HG03439 (cell line): ENCODE results near the gene MT1M.
"Not testable (repeated sequence)": the region's sequence is repeated elsewhere in the genome, so short reads cannot be mapped to it uniquely, and the experiment has no call there.

Source experiments
- ATAC-seq: cut with Tn5 transposase; IDR thresholded peaks from one replicate; pipeline ENCODE4 v1.9.1; 2021; ENCODE audit warnings: mild to moderate bottlenecking, moderate library complexity; ENCODE audit not compliant: unreplicated experiment

MT1M gene

GRCh38 chr16:56632156-56632847 lies at the start of gene MT1M:
MT1M (plus strand) TSS chr16:56632659; CDS start chr16:56632732, 73 bp downstream.
- no peak for ATAC-seq

DNA sequence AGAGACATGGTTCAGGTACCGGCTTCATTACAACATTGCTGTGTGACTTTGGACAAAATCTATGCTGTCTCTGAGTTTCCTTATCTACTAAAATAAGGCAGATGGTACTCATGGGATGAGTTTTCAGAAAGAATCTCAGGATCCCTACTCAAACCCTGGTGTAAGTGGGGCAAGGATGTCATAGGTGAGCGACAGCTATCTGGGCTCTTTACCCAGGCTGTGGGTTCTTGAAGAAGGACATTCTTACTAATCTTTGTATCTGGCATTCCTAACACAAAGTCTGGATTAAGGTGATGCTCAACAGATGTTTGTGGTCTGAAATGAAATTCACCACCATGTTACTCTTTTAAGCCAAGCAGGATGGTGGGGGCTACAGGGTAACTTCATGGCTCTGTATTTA lies 49.5 kb upstream of the MT1M start:
- ATAC-seq = not testable (repeated sequence)

DNA sequence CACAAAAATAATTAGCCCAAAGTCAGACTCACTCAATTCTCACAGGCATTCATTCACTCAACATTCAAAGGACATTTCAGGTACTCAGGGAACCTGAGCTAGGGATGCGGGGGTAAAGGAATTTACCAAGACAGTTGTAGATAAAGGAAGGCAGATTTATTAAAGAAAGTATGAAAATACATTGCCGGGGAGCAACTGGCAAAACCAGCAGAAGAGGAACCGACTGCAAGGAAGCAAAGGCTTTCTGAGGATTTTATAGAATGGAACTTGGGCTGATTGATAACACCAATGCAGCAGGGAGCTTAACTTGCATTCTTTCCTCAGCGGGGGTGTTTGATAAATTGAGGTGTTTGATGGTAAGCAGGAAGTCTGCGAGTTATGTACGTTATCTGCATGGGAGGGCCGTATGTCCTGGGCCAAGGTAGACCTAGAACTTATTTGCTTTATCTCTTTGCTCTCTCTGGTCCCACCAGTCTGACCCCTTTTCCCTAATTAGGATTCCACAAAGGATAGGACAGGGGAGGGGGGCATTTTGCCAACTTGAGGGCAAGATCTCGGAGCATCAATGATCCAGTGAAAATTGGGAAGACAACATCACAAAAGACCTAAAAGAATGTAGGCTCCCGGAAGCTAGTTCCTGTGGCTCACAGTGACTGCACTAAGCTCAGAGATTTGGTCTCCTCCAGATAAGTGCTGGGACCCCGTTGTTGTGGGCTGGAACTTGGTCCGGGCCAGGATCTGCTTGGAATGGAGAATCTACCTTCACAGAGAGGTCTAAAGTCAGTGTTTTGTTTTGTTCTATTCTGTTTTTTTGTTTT lies 48.9 kb upstream of the MT1M start:
- no peak for ATAC-seq

DNA sequence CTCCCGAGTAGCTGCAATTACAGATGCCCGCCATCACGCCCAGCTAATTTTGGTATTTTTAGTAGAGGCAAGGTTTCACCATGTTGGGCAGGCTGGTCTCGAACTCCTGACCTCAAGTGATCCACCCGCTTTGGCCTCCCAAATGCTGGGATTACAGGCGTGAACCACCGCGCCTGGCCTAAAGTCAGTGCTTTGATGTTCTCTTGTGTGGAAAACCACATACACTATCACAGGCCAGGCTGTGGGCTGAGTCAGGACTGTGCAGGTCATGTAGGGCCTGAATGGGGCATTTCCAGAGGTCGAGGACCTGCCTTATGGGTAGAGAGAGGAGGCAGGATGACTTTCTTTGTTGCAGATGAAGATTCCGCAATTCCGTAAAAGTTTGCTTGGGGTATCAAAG lies 48.2 kb upstream of the MT1M start:
- ATAC-seq = no peak

GRCh38 chr16:56588781-56589140 lies 43.7 kb upstream of the MT1M start:
- ATAC-seq = no peak

GRCh38 chr16:56589141-56590039 lies 43.1 kb upstream of the MT1M start, which contains the start of gene MT3:
MT3 (plus strand) TSS chr16:56589528; CDS start chr16:56589591, 63 bp downstream.
- ATAC-seq = no peak

DNA sequence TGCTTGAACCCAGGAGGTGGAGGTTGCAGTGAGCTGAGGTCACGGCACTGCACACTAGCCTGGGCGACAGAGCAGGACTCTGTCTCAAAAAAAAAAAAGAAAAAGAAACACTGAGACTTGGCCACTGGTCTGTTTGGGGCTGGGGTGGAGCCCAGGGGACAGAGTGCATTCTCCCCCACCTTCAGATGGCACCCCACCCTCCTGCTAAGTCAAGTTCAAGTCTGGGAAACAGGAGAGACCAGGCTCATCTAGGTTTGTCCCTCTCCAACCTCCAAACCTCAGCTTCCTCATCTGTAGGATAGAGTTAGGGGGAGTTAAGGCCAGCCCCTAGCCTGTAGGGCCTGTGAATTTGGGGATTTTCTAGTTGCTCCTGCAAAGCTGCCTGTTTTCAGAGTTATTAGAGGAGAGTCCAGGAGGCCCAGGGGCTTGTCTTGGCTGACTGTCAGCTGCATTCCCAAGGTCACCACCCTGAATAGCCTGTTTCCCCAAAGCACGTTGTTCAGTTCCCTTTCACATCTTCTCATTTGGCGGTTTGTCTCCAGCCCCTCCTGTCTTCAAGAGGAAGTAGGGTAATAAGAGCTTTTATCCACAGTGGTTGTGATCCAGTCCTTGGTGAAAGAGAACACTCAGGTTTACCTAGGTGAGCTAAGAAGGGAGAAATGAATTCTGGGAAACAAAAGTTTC lies 40.9 kb upstream of the MT1M start:
- ATAC-seq = no peak

DNA sequence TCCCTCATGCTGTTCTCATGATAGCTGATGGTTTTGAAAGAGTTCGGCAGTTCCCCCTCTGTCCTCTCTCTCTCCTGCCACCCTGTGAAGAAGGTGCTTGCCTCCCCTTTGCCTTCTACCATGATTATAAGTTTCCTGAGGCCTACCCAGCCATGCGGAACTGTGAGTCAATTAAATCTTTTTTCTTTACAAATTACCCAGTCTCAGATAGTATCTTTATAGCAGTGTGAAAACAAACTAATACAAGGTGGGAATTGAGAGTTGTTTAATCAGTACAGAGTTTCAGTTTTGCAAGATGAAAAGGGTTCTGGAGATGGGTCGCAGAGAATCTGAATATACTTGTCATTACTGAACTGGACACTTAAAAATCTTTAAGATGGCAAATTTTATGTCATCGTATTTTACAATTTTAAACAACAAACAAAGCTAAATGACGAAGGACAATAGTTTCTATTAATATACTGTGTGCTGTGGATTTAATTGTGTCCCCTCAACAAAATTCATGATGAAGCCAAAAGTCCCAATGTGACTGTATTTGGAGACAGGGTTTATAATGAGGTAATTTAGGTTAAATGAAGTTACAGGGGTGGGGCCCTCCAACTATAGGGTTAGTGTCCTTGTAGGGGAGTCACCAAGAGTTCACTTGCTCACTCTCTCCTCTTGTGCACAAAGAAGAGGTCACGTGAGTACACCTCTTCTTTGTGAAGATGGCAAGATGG lies 38.7 kb upstream of the MT1M start:
- ATAC-seq = no peak

DNA sequence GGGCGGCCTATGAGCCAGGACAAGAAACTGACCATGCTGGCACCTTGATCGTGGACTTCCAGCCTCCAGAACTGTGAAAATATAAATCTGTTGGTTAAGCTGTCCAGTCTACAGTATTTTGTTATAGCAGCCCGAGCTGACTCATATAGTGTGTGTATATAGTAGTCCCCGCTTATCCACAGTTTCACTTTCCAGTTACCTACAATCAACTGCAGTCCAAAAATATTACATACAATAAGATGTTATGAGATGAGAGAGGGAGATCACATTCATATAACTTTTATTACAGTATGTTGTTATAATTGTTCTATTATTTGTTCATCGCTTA lies 38.2 kb upstream of the MT1M start:
- ATAC-seq = no peak

DNA sequence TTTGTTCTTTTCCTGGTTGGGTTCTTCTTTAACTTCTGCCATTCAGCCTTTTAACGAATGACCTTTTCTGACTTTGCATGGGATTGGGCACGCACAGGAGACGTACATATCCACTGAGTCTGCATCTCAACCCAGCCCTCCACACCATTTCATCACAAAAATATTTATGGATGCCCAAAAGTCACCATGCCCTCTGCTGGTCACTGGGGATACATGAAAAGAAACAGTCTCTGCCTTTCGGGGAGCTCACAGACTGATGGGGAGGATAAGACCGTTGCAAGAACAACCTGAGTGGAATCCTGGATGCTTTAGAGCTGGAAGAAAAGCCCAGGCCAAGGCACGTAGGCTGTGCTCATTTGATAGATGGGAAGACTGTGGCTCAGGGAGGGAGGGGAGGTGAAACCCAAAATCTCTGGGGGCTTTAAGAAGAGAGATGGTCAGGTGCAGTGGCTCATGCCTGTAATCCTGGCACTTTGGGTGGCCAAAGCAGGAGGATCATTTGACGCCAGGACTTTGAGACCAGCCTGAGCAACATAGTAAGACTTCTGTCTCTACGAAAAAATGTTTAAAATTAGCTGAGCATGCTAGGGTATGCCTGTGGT lies 32.0 kb upstream of the MT1M start:
- ATAC-seq = no peak

DNA sequence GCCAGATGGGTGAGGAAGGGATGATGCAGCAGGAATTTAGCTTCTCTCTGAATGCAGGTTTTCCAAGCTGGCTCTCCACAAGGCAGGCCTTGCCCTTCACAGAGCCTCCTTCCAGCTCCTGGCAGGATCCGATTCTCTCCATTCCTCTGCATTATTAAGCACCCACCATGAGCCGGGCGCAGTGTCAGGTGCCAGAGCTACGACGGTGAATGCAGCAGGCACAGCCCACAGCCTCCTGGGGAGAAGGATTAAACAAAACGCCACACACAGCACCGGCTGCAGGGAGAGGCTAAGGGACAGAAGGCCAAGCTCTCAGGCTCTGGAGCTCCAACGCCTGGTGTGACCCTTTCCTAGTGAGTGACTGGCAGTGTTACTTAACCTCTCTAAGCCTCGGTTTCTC lies 31.1 kb upstream of the MT1M start:
- ATAC-seq = no peak

GRCh38 chr16:56603589-56603988 lies 28.9 kb upstream of the MT1M start:
- no peak for ATAC-seq

GRCh38 chr16:56604966-56605365 lies 27.5 kb upstream of the MT1M start:
- ATAC-seq = no peak

DNA sequence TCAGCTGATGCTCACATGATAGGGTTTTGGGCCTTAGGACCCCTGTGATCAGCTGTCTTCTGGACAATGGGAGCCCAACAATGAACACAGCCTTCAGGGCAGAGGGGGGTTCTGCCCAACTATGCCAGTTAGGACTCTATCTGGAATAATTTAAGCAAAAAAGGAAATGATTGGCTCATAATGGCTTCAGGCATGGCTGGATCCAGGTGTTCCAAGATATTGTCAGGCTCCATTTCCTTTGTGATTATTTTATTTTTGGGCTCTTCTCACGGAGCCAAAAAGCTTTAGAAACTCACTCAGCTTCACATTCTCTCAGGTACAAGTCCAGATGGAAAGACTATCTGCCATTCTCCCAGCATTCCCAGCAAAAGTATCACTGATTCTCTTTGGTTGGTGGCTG lies 27.0 kb upstream of the MT1M start:
- no peak for ATAC-seq

DNA sequence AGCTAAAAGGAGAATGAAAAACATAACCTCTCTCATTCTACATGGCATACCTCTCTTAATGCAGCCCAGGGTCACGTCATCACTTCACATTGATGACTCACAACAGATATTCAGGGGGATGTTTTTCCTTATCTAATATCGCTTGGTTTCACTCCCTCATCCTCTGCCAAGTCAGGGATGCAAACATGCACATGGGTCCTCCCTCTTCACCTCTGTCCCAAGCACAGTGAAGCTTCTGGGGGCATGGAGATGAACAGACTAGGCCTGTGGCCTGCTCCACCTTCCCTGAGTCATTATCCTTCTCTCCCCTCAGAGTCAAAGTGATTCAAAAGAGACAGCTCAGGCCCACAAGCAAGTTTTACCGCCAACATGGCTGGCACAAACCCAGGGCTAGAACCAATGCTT lies 26.4 kb upstream of the MT1M start:
- no peak for ATAC-seq

DNA sequence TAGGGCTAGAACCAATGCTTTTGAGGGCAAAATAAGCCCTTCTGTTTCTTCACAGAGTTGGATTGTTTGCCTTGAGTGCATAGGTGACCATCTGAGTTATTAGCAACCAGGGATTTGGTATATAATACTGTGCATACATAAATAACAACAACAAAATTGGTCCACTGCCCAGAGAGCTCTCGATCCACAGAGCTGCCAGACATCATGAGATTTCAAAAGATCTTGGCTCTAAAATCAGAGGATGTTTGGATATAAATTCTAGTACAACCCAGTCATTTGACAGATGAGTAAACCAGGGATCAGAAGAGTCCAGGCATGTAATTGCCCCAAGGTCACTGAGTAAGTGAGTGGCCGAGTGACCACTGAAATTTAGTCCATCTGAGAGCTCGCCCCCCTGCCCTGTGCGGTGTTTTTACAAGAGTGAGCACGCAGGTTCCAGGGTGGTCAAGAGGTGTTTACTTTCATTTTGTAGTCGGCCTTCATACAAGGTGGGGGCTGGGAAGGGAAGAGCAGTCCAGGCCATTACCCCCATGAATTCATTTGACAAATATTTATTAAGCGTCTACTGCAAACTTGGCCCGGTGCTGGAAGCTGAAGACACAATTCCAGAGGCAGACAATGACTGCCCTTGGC lies 25.9 kb upstream of the MT1M start:
- no peak for ATAC-seq

- ATAC-seq = no peak
Measured at GRCh38 chr16:56607109-56607618, 25.3 kb upstream of the MT1M start.

DNA sequence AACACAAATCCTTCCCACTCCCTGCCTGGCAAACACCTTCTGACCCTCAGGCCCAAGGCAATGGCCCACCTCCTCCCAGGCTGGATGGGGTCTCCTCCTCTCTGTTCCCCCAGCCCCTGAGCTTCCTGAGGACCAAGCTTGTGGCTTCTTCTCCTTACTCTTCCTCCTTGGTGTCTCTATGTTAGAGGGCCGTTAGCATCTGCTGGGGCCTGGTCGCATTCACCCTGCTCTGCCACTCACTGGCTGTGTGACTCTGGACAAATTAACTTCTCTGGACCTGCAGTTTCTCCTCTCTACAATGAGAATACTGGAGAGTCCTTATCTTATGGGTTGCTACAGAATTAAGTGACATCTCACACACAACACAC lies 24.8 kb upstream of the MT1M start:
- no peak for ATAC-seq
